Stimulated activated CD8-positive, alpha-beta memory T cell treated with anti-CD3 and anti-CD28 coated beads, Interleukin-4, amount 100 ng/mL, for 4 hours (primary cell): ENCODE results near the gene IQCH.
"Not testable (repeated sequence)": the region's sequence is repeated elsewhere in the genome, so short reads cannot be mapped to it uniquely, and the experiment has no call there.

Experiments used
- DNase-seq, 2 donors: peaks; one replicate each; pipeline ENCODE4 v3.0.0-alpha.2; 2020; ENCODE audit warnings: low read depth in 2 of 2, low spot score in 1 of 2

Gene IQCH

GRCh38 chr15:67244971-67245478, 9.6 kb upstream of the IQCH start:
- DNase-seq: no peak

GRCh38 chr15:67246606-67247005, 8.0 kb upstream of the IQCH start:
- DNase-seq: not testable (repeated sequence)

- DNase-seq: no peak
Observed at GRCh38 chr15:67248011-67248505, 6.5 kb upstream of the IQCH start.

- no peak for DNase-seq
Observed at GRCh38 chr15:67249830-67250229, 4.8 kb upstream of the IQCH start.

DNA sequence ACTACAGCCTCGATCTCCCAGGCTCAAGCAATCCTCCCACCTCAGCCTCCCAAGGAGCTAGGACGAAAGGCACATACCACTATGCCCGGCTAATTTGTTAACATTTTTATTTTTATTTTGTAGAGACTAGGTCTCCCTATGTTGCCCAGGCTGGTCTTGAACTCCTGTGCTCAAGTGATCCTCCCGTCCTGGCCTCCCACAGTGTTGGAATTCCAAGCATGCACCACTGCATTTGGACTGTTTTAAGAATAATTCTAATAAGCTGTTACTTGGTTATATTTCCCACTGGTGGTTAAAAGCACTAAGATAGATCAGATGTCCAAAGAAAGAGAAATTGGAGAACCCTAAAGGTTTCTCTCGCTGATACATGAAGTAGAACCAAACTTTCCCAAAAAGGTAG, 3.3 kb upstream of the IQCH start:
- DNase-seq: no peak

GRCh38 chr15:67253101-67253500, 1.5 kb upstream of the IQCH start:
- no peak for DNase-seq

GRCh38 chr15:67253549-67254237, 893 bp upstream of the IQCH start:
- no peak for DNase-seq

DNA sequence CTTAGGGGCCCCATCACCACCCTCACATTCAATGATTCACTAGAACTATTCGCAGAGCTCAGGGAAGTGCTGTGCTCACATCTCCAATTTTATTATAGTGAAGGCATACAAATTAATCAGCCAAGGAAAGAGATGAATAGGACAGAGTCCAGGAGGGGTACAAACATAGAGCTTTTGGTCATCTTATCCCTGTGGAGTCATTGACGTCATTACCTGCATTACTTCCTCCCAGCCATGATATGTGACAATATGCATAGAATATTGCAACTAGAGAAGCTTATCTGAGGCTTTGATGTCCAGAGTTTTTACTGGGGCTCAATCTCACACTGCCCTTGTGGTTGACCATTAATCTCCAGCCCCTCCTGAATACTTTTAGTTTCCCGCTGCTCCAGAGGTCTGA, 1.5 kb downstream of the IQCH start:
- DNase-seq: no peak

GRCh38 chr15:67258412-67258811, 3.8 kb downstream of the IQCH start:
- DNase-seq: not testable (repeated sequence)

DNA sequence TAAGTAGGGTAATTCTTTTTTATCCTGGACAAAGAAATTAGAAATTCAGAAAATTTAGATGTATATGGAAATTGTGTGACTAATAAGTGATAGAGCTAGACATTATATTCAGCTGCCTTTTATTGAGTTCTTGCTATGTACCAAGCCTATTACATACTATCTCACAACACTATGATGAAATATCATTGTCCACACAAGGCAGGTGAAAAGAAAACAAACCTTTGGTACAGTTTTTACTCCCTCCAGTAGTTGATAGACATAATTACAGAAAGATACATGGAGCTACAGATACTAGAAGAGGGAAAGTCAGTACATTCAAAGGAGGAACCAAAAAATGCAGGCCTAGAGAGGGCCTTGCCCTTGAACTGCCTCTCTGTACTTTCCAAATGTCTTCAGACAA, 4.8 kb downstream of the IQCH start:
- DNase-seq: no peak

DNA sequence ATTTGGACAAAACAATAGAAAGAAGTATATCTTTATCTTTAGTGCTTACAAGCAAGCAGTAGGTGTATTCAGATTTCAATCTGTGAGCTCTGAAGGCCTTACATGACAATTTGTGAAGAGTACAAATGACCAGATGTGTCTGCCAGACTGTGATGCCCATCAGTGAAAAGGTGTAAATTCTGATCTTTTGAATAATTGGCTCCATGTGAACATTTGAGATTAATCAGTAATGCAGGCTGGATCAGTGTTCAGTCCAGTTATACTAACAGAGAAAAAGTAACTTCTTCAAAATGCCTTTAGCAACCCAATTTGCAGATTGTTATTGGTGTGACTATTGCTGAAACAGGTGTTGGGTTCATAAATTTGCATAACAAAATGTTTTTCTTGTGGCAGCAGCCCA, 5.2 kb downstream of the IQCH start:
- no peak for DNase-seq

GRCh38 chr15:67266870-67267269, 12.3 kb downstream of the IQCH start:
- DNase-seq: no peak

DNA sequence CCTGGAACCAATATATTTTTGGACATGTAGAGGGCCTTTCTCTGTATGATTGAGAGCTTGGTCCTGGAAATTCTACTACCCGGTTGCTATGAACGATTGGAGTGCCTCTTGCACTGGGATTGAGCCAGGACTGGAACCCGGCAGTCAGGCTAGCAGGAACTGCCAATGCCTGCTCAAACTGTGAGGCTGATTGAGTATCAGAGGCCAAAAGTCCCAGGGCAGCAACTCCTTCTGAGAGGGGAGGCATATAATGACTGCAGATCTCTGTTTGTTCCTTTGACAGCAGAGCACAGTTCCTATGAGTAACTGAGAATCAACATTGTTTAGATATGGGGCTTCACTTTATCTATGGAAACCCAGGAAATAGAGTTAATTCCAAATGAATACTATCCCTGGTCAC, 12.9 kb downstream of the IQCH start:
- DNase-seq: no peak

GRCh38 chr15:67267951-67268941, 13.7 kb downstream of the IQCH start:
- no peak for DNase-seq

DNA sequence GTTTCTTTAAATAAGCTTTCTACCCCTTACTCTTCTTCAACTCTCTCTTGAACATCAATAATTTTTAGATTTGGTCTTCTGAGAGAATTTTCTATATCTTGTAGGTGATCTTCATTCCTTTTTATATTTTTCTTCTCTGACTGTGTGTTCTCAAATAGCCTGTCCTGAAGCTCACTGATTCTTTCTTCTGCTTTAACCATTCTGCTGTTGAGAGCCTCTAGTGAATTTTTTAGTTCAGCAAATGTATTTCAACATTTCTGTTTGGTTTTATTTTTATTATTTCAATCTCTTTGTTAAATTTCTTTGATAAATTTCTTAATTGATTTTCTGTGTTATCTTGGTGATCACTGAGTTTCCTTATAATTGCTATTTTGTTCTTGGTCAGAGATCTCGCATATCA, 19.6 kb downstream of the IQCH start:
- DNase-seq: no peak

GRCh38 chr15:67276666-67277065, 22.1 kb downstream of the IQCH start:
- no peak for DNase-seq

DNA sequence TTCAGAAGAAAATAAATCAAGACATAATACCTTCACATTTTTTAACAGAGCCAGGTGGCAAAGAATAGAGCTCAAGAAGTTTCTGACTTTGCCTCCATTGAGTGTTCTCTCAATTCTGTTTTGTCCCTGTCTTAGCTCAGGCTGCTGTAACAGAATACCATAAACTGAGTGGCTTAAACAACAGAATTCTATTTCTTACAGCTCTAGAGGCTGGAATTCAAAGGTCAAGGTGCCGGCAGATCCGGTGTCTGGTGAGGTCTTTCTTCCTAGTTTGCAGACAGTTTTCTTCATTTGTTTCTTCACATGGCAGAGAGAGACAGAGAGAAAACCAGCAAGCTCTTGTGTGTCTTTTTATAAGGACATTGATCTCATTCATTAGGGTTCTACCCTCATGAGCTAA, 25.6 kb downstream of the IQCH start:
- no peak for DNase-seq

- no peak for DNase-seq
Observed at GRCh38 chr15:67281714-67282113, 27.1 kb downstream of the IQCH start.

DNA sequence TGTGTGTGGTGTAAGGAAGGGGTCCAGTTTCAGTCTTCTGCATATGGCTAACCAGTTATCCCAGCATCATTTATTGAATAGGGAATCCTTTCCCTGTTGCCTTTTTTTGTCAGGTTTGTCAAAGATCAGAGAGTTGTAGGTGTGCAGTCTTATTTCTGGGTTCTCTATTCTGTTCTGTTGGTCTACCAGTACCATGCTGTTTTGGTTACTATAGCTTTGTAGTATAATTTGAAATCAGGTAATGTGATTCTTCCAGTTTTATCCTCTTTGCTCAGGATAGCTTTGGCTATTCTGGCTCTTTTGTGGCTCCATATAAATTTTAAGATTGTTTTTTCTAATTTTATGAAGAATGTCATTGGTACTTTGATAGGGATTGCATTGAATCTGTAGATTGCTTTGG, 31.0 kb downstream of the IQCH start:
- DNase-seq: not testable (repeated sequence)

- DNase-seq: not testable (repeated sequence)
Observed at GRCh38 chr15:67286400-67286799, 31.8 kb downstream of the IQCH start.

- no peak for DNase-seq
Observed at GRCh38 chr15:67290319-67290718, 35.7 kb downstream of the IQCH start.

- DNase-seq: no peak
Observed at GRCh38 chr15:67296188-67296587, 41.6 kb downstream of the IQCH start.
